GM23248 (cell line): Measurements from ENCODE around the gene ZDHHC1.

ENCODE experiments used
- EZH2 ChIP-seq: fragments of 200-600 bp; sonication (generic); IDR thresholded peaks from 2 replicates; pipeline ENCODE4 v1.6.1; 2018; ENCODE audit warnings: antibody characterized with exemption, mild to moderate bottlenecking; ENCODE audit not compliant: insufficient read depth, poor library complexity, severe bottlenecking
- EZH2phosphoT487 ChIP-seq: fragments of 200-600 bp; sonication (generic); IDR thresholded peaks from 2 replicates; pipeline ENCODE4 v1.6.1; 2018; ENCODE audit warnings: antibody characterized with exemption, moderate library complexity, mild to moderate bottlenecking, low read depth; ENCODE audit not compliant: insufficient read depth

- TF ChIP-seq EZH2phosphoT487 (no peak), EZH2 (no peak)
These were observed 27.0 kb upstream of the ZDHHC1 start for GRCh38 chr16:67443265-67443664.
